HG03060 (cell line): ENCODE measurements around the gene DNMBP.
"Not testable (repeated sequence)": the region's sequence is repeated elsewhere in the genome, so short reads cannot be mapped to it uniquely, and the experiment has no call there.

Experiments used
- ATAC-seq: cut with Tn5 transposase; IDR thresholded peaks from one replicate; pipeline ENCODE4 v1.9.1; 2021; ENCODE audit warnings: low read depth, moderate number of reproducible peaks; ENCODE audit not compliant: unreplicated experiment

The DNMBP gene

DNA sequence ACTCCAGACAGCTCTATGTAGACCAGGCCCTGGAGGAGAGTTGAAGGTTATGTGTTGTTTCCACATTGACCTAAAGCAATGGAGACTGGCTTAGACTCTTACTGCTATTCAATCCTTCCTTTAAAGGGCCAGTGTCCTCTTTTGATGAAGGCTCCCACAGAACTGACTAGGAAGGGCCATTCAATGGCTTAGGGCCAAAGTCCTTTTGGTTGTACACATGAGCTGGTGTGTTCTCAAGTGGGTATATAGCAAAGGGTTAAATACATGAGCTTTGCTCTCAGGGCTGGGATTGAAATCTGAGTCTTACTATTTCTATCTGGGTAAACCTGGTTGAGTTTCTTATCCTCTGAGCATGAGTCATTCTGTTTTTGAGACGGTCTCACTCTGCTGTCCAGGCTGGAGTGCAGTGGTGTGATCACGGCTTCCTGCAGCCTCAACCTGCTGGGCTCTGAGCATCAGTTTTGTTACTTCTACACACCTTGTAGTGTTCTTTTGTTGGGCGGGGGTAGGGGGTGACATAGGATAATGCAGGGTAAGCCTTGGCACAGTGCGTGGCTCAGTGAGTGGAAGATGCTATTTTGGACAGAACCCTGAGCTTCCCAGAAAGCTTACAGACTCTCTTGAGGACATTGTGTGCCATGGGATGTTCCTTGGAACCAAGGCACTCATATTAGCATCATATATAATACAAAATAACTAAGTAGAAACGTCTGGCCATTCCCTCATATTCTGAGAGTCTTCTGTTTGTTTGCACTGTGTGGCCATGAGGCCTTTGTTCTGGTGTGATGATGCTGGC is 137.2 kb downstream of the DNMBP start:
- ATAC-seq: no peak

DNA sequence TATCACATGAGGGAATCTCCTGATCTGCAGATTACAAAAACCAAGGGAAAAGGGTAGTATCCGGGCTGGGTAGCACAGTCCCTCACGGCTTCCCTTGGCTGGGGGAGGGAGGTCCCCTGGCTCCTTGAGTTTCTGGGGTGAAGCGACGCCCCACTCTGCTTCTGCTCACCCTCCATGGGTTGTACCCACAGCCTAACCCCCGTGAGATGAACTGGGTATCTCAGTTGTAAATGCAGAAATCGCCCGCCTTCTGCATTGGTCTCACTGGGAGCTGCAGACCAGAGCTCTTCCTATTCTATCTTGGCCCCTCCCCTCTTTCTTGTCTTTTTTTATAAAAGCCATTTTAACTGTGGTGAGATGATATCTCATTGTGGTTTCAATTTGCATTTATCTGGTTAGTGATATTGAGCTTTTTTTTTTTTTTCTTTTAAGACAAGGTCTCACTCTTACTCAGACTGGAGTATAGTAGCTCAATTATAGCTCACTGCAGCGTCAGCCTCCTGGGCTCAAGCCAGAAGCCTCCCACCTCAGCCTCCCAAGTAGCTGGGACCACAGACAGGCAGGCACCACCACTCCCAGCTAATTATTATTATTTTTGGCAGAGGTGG is 139.5 kb downstream of the DNMBP start:
- no peak for ATAC-seq

DNA sequence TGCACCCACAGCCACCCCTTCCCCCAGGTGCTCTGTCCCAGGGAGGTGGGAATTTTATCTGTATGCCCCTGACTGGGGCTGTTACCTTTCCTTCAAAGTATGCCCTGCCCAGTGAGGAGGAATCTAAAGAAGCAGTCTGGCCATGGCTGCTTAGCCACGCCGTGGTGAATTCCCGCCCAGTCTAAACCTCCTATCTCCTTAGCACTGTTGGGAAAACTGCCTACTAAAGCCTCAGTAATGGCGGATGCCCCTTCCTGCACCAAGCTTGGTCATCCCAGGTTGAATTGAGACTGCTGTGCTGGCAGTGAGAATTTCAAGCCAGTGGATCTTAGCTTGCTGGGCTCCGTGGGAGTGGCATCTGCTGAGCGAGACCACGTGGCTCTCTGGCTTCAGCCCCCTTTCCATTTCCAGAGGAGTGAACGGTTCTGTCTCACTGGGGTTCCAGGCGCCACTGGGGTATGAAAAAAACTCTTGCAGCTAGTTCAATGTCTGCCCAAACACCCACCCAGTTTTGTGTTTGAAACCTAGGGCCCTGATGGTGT is 140.1 kb downstream of the DNMBP start:
- no peak for ATAC-seq

DNA sequence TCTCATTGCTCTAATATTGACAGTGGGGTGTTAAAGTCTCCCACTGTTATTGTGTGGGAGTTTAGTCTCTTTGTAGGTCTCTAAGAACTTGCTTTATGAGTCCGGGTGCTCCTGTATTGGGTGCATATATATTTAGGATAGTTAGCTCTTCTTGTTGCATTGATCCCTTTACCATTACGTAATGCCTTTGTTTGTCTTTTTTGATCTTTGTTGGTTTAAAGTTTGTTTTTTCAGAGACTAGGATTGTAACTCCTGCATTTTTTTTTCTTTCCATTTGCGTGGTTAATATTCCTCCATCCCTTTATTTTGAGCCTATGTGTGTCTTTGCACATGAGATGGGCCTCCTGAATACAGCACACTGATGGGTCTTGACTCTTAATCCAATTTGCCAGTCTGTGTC is 142.5 kb downstream of the DNMBP start:
- ATAC-seq: not testable (repeated sequence)

DNA sequence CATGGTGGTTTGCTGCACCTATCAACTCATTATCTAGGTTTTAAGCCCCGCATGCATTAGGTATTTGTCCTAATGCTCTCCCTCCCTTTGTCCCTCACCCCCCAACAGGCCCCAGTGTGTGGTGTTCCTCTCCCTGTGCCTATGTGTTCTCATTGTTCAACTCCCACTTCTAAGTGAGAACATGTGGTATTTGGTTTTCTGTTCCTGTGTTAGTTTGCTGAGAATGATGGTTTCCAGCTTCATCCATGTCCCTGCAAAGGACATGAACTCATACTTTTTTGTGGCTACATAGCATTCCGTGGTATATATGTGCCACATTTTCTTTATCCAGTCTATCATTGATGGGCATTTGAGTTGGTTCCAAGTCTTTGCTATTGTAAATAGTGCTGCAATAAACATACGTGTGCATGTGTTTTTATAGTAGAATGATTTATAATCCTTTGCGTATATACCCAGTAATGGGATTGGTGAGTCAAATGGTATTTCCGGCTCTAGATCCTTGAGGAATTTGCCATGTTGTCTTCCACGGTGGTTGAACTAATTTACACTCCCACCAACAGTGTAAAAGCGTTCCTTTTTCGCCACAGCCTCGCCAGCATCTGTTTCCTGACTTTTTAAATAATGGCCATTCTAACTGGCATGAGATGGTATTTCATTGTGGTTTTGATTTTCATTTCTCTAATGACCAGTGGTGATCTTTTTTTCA is 146.1 kb downstream of the DNMBP start:
- not testable (repeated sequence) for ATAC-seq

DNA sequence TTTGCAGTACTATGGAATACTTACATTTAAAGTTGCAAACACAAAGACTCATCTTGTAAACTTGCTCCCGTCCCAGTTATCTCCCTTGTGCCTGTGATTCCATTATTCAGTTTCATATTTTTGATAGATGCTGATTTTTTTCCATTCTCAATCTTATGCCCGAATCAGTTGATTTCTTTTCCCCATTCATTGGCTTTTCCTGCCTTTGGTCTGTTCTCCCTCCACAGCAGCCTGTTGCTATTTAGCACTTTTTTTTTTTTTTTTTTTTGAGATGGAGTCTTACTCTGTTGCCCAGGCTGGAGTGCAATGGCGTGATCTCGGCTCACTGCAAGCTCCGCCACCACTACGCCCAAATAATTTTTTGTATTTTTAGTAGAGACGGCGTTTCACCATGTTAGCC is 149.3 kb downstream of the DNMBP start:
- no peak for ATAC-seq

DNA sequence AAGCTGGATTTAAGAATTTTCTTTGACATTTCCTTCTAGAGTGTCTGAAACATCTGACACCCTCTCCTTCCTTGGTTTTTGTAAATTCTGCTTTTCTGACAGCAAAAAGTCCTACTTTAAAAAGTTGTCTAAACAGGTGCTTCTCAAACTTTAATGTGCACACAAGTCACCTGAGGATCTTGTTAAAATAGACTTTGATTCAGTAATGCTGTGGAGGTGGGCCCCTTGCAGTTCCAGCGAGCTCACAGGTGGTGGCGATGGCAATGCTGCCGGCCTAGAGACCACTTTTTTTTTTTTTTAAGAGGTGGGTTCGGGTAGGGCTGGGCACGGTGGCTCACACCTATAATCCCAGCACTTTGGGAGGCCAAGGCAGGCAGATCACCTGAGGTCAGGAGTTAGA is 150.2 kb downstream of the DNMBP start:
- ATAC-seq: no peak

DNA sequence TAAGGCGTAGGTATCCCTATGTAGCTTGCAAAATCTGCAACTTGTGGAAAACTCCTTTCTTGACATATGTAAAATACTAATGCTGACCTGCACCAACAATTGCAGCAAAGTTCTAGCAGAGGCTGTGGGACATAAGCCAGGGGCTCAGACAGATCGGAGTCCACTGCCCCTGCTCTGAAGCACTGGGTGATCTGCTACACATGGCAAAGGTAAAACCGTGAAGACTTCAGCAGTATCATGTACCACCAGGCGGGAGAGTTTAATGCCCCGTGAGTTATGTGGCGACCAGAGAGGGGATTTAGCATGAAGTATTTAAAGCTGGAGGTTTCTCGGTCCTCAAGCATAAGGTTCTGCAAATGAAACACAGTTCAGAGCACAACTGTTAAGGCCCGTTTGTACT is 150.9 kb downstream of the DNMBP start:
- no peak for ATAC-seq

DNA sequence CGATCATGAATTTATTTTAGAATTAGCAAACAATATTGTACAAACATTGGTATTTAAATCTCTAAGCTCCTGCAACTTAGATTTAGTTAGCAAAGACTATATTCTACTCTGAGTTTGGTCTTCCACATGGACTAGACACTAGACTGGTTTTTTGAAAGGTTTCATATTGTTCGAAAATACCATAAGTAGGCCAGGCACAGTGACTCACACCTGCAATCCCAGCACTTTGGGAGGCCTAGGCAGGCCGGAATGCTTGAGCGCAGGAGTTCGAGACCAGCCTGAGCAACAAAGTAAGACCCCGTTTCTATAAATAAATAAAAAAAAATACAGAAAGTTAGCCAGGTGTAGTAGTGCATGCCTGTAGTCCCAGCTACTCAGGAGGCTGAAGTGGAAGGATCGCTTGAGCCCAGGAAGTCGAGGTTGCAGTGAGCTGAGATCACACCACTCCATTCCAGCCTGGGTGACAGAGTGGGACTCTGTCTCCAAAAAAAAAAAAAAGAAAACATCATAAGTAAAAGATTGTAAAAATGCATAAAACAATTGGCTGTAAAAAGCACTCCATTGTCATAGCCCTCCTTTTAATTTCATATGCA is 154.2 kb downstream of the DNMBP start:
- no peak for ATAC-seq

DNA sequence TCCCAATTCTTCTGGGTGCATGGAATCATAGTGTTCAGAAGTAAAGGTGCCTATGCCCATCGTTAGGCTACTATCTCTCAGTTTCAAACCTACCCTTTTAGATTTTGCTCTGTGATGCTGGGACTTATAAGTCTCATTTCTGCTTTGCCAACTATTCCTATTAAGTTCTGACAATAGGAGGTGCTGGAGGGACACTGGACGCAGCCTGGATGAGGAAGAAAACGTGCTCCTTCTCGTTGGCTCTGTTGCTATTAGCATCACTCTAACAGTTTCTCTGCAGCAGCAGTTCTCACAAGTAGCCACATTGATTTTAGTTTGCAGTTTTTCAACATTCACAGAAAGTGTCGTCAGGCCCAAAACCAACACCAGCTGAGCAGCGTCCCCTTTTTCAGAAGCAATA is 154.9 kb downstream of the DNMBP start:
- ATAC-seq: no peak

DNA sequence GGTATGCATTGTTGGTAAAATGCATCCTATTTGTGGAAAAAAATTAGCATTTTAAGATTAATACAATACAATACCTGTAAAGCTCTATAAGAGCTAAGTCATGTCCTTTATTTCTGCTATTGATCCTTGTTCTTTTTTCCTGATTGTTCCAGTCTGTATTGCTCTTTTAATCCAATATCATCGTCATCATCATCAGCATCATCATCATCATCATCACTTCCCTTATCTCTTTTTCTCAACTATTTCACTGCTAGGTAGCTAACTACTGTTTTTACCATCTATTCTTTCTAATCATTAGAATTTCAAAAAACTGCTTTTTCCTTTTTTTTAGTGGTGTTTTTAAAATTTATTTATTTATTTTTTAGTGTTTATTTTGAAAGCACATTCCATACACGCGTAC is 156.1 kb downstream of the DNMBP start:
- ATAC-seq: no peak

DNA sequence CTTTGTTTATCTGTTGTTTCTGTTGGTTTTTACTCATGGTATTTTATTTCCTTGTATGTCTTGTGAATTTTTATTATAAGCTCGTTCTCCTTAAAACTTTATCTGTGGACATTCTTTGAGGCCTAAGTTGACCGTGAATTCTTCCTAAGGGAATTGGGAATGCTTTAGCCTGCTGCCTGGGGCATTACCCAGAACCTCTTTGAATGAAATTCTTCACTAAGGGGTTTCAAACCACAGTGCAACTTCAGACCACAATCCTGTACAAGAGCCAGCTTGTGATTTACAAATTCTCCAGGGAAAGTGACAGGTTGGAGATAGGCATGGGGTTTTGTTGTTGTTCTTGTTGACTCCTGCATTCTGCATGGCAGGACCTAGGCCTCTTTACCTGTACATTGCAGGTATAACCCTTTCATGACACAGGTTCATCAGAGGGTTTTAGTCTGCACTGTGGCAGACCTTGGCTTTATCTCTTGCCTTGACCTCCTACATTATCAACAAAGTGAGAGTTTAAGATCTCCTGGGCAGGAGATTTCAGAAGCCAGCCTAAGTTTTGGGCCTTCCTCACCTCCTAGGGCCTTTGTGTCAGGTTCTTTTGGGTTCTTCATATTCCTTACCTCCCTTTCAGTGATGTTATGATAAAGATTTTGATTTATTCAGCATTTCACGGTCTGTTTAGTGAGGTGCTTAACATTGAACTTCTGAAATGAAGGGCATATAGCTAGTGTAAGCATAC is 157.1 kb downstream of the DNMBP start:
- no peak for ATAC-seq

DNA sequence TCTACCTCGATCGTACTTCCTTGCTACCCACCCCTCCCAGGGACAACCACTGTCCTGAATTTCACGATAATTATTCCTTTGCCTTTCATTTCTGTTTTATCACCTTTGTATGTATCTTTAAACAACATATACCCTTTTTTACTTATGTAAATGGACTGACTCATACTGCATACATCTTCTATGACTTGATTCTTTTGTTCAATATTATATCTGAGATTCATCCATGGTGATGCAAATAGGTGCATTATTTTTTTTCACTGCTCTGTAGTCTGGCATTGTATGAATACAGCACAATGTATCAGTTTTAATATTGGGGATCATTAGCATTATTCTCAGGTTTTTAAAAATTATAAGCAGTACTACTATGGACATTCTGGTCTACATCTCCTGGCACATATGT is 157.9 kb downstream of the DNMBP start:
- ATAC-seq: no peak

DNA sequence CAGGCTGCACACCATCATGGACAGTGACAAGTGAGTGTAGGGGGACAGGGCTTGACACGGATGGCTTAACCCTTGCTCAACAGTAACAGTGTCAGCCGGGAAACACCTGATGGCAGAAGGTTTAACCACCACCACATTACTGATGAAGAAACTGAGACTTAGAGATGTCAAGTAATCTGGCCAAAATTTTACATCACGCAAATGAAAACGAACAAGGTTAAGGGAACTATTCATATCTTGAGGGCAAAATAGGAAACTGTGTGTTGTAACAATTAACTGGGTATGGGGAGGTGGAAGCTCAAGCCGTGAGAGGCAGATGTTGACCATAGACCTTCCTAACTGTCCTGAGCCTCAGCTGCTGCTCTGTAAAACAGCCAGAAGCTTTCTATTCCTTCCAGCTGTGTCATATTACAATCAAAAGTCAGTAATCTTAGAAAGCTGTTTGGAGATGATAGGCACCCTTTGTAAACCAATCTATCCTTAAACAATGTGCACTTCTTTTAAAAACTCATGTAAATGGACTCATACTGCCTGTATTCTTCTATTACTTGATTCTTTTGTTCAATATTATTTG is 158.9 kb downstream of the DNMBP start:
- no peak for ATAC-seq

DNA sequence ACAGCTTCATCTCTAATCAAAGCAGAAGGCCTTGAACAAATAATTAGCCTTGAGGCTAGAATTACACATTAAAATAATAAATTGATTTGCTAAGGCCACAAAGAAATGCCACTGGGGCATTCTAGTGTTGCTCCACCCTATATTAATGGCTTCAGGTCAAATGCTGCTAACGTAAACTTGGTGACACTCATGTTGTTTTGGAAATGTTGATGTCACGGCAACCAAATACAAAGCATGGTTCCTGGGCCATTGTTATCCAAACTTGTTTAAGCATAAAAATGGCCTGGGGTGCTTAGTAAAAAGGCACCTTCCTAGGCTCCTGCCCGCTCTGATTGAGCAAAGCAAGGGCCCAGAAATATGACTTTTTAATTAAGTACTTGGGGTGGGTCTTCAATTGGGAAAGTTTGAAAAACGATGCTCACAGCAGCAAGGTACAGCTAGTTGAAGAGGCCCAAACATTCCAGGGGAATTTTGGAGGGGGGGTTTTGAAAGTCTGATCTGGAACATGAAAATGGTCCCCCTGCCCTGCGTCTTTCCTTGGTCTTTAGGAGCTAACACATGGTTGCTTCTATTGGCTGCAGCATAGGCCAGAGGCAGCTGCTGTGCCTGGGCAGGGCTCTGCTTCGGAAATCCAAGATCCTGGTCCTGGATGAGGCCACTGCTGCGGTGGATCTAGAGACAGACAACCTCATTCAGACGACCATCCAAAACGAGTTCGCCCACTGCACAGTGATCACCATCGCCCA is 159.6 kb downstream of the DNMBP start:
- no peak for ATAC-seq

DNA sequence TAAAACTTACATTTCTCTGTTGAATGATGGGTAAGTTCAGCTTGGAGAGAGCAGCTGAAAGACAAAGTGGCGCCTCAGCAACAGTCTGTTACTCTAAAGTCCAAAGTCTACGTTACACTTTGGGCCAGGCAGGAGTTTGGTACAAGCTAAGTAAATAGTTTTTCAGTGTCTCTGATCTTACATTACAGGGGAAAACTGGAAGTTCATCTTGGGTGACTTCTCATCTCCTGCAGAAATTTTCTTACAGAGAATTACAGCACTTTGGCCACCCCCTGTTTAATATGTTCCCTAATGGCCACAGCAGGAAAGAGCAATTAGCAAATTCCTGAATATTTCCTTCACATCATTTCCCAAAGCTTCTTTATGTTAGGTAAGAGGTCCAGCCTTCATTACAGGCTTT is 160.2 kb downstream of the DNMBP start:
- ATAC-seq: no peak

DNA sequence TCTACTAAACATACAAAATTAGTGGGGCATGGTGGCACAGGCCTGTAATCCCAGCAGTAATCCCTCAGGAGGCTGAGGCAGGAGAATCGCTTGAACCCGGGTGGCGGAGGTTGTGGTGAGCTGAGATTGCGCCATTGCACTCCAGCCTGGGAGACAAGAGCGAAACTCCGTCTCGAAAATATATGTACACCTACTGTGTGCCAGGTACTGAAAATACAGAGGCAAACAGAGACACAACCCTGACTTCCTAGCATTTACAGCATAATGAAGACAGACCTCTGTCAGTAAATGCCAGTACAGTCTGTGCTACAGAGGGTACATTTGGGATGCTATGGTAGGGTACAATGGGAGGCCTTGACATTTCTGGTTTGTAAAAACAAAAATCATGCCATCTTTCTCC is 160.7 kb downstream of the DNMBP start:
- ATAC-seq: no peak

DNA sequence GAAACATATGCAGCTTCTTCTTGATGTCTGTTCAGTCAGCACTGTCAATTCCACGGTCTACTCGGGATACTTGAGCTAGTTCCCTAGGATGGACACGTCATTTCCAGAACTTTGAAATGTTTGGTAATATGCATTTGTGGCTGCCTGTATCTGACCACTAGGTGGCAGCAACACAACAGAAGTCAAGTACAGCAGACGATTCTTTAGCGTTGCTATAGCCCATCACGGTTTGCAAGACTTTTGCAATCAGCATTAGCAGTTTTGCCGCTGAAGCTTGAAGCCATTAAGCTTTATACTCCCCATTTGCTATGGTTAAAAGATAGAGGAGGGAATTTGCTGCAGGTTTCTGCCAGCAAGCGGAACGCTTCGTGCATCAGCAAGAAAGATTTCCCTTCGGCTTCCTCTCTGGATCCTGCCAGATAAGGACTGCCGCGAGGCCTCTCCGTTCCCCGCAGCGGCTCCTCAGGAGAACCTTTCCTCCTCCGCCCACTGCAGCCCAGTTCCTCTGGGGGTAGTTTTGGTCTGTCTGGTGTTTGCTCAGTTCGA is 163.8 kb downstream of the DNMBP start:
- ATAC-seq: no peak

DNA sequence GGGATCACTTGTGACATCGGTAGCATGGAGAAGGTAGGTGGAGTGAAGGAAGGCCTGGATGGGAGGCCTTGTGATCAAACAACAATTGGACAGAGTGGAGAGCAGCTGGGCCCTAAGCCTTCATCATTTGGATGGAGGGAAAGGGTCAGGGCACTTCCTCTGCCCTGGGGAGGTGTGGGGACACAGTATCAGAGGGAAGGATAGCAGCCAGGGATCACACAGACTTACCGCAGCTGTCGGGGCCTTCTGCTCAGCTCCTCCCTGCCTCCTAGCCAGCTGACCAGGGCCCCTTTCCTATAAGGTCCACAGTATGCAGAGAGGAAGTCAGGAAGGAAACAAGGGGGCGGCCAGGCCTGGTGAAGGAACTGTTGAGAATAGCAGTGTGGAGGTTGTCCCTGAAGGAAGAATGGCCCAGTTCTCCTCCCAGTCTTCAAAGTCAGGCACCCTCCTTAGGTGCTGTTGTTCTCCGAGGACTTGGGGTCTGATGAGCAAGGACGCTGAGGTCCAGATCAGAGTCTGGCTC is 165.3 kb downstream of the DNMBP start:
- ATAC-seq: no peak
